B cell (primary cell): ENCODE measurements around the gene DNAJC25. TPM values are rescaled to one million over a fixed set of nuclear protein-coding genes. Genes with fewer than 3 reads are reported as not detected.

Source experiments
- ATAC-seq: fragments of 200-7000 bp; cut with Tn5 transposase; one replicate; pipeline ENCODE4 v1.10.0; 2021; ENCODE audit warnings: low read depth, mild to moderate bottlenecking, moderate number of reproducible peaks, moderate library complexity
- CTCF ChIA-PET: fragments of 350-600 bp; sonication (Branson Sonifier 250); formaldehyde crosslinking; loops from one replicate; lab custom pipeline; 2021; ENCODE audit warnings: antibody characterized with exemption, inconsistent platforms; lab: Charles Lee
- POLR2A ChIA-PET: fragments of 350-600 bp; sonication (Branson Sonifier 250); formaldehyde crosslinking; loops from one replicate; lab custom pipeline; 2021; ENCODE audit warnings: antibody characterized with exemption; lab: Charles Lee
- DNase-seq: peaks from one replicate; pipeline ENCODE4 v3.0.0; 2013
- H2AFZ ChIP-seq: 2 replicates; pipeline ENCODE4 v1.6.1; 2012; ENCODE audit warnings: mild to moderate bottlenecking, low read depth, low read length; ENCODE audit not compliant: insufficient read depth, poor library complexity, severe bottlenecking
- H3K27ac ChIP-seq, 2 donors: 1 replicate in 1 of 2; 2 replicates in 1 of 2; pipeline ENCODE4 v1.5.1; 2012 to 2013; ENCODE audit warnings: low read length in 2 of 2, mild to moderate bottlenecking in 2 of 2, moderate library complexity in 1 of 2
- H3K27me3 ChIP-seq, 4 experiments: fragments of 200-600 bp in 1 of 4; sonication (generic) in 1 of 4; replicated peaks in 1 of 4; 1 replicate in 2 of 4; 2 replicates in 2 of 4; pipeline versions ENCODE4 v1.6.1 to v1.7.0; 2013 to 2016; ENCODE audit warnings: low read length in 3 of 4, mild to moderate bottlenecking in 2 of 4, mixed read lengths in 1 of 4, moderate library complexity in 1 of 4; ENCODE audit not compliant: insufficient read depth in 4 of 4, control insufficient read depth in 3 of 4; ENCODE audit errors: control extremely low read depth in 1 of 4
- H3K36me3 ChIP-seq, 2 experiments: replicated peaks in 1 of 2; 1 replicate in 1 of 2; 2 replicates in 1 of 2; pipeline versions ENCODE4 v1.6.1 to v1.7.1; 2013; ENCODE audit warnings: low read length in 1 of 2; ENCODE audit not compliant: insufficient read depth in 2 of 2, control insufficient read depth in 1 of 2; ENCODE audit errors: control extremely low read depth in 1 of 2, extremely low read depth in 1 of 2
- H3K4me1 ChIP-seq, 2 donors: fragments of 200-600 bp in 1 of 2; sonication (generic) in 1 of 2; 1 replicate in 1 of 2; 2 replicates in 1 of 2; pipeline versions ENCODE4 v1.5.1 to v1.6.1; 2013 to 2017; ENCODE audit warnings: low read length in 2 of 2; ENCODE audit not compliant: control insufficient read depth in 2 of 2, insufficient read depth in 2 of 2
- H3K4me2 ChIP-seq: replicated peaks from 2 replicates; pipeline ENCODE3; 2012; ENCODE audit warnings: mild to moderate bottlenecking, low read depth, low read length; ENCODE audit not compliant: poor library complexity, severe bottlenecking
- H3K4me3 ChIP-seq, 5 experiments: fragments of 200-600 bp in 1 of 5; sonication (generic) in 1 of 5; 1 replicate in 3 of 5; 2 replicates in 2 of 5; pipeline versions ENCODE4 v1.5.1 to v1.7.0; 2011 to 2016; ENCODE audit warnings: low read length in 4 of 5, mild to moderate bottlenecking in 4 of 5, low read depth in 2 of 5, control low read depth in 1 of 5, moderate library complexity in 1 of 5; ENCODE audit not compliant: insufficient read depth in 1 of 5; ENCODE audit errors: control extremely low read depth in 1 of 5, extremely low read depth in 1 of 5
- H3K79me2 ChIP-seq: fragments of 200-600 bp; sonication (generic); one replicate; pipeline ENCODE4 v1.6.0; 2016; ENCODE audit warnings: low read length; ENCODE audit not compliant: control insufficient read depth, insufficient read depth
- H3K9ac ChIP-seq: fragments of 200-600 bp; sonication (generic); 2 replicates; pipeline ENCODE4 v1.6.1; 2017; ENCODE audit warnings: mild to moderate bottlenecking, low read length, moderate library complexity
- H3K9me3 ChIP-seq, 3 donors: one replicate each; pipeline versions ENCODE4 v1.6.1 to v1.7.1; 2013; ENCODE audit warnings: low read length in 2 of 3; ENCODE audit not compliant: control insufficient read depth in 2 of 3, insufficient read depth in 1 of 3; ENCODE audit errors: control extremely low read depth in 1 of 3
- H4K20me1 ChIP-seq: 2 replicates; pipeline ENCODE4 v1.6.0; 2012; ENCODE audit warnings: mild to moderate bottlenecking, low read length; ENCODE audit not compliant: insufficient read depth, control insufficient read depth, poor library complexity, severe bottlenecking
- H3K27ac Mint-ChIP-seq: one replicate; pipeline ENCODE4 v1.8.0; 2021; ENCODE audit warnings: mixed read lengths
- H3K27me3 Mint-ChIP-seq: one replicate; pipeline ENCODE4 v1.8.0; 2021; ENCODE audit warnings: mixed read lengths
- H3K4me1 Mint-ChIP-seq: one replicate; pipeline ENCODE4 v1.8.0; 2021; ENCODE audit warnings: mixed read lengths
- H3K4me3 Mint-ChIP-seq: one replicate; pipeline ENCODE4 v1.8.0; 2021; ENCODE audit warnings: mixed read lengths
- H3K9me3 Mint-ChIP-seq: one replicate; pipeline ENCODE4 v1.8.0; 2022; ENCODE audit warnings: mixed read lengths; ENCODE audit not compliant: insufficient read depth
- CTCF ChIP-seq: fragments of 200-600 bp; IDR thresholded peaks from one replicate; pipeline ENCODE4 v1.8.0; 2022; ENCODE audit warnings: antibody characterized with exemption, mild to moderate bottlenecking
- EZH2 ChIP-seq: IDR thresholded peaks from 2 replicates; pipeline ENCODE4 v1.6.1; 2012; ENCODE audit warnings: borderline replicate concordance, low read depth, mild to moderate bottlenecking, moderate library complexity, low read length; ENCODE audit not compliant: insufficient read depth, poor library complexity, severe bottlenecking
- WGBS: methylation state at CpG from one replicate; pipeline ENCODE4 v1.1.5; 2013; ENCODE audit warnings: missing lambda C conversion rate; ENCODE audit not compliant: insufficient coverage; 5-methylcytosine and 5-hydroxymethylcytosine counted together
- intact Hi-C: fragments of 100-400 bp; cut with micrococcal nuclease; formaldehyde crosslinking; loops from one replicate; pipeline ENCODE4 v1.10.0; 2022
- polyA plus RNA-seq: library from polyadenylated mRNA; depleted of rRNA; stranded (reverse); fragments of >200 nt; gene quantifications from 2 replicates; pipeline ENCODE4 v1.2.3, GENCODE V29; 2012
- total RNA-seq, 2 donors: library from RNA; stranded (reverse); fragments of 120-200 nt in 1 of 2; gene quantifications; 1 replicate in 1 of 2; 2 replicates in 1 of 2; pipeline versions ENCODE4 v1.2.3 to v1.2.4, GENCODE V29; 2013 to 2022

The DNAJC25 gene
- total and polyA plus RNA-seq, 2 donors (not counting 1 experiment from before 2014, with no cell fraction given): 3.1 to 4.1 TPM

- intact Hi-C loops: no loop called here
- Histone ChIP-seq H2AFZ (no peak overlapping the region), H3K27ac (no peak overlapping the region), H3K4me3 (no peak overlapping the region), H3K79me2 (peaks cover 5% of the 10 kb centered on the region), H4K20me1 (no peaks in the 10 kb centered on the region), H3K9ac (no peak overlapping the region), H3K4me1 (no peaks in the 10 kb centered on the region), H3K36me3 (peaks cover 8 to 10% of the 10 kb centered on the region in 2 experiments), H3K4me2 (no peak overlapping the region), H3K9me3 (no peaks in the 10 kb centered on the region), H3K27me3 (no peaks in the 10 kb centered on the region)
- H3K27me3 Mint-ChIP-seq: no peaks in the 10 kb centered on the region
- no peak for DNase-seq
- ChIA-PET CTCF (no interaction called here), POLR2A (no interaction called here)
- no peaks in the 10 kb centered on the region for H3K4me1 Mint-ChIP-seq
- no peaks in the 10 kb centered on the region for H3K9me3 Mint-ChIP-seq
- no peak for TF ChIP-seq EZH2
- no peak for TF ChIP-seq CTCF
- WGBS: no CpG with 5 or more reads among the region's 2 CpGs
- no peak overlapping the region for H3K27ac Mint-ChIP-seq
- no peak for ATAC-seq
- no peak overlapping the region for H3K4me3 Mint-ChIP-seq
Observed at GRCh38 chr9:111646417-111646816, 15.3 kb downstream of the DNAJC25 start.

- no peak for DNase-seq
- H3K4me3 ChIP-seq: no peak overlapping the region
- peaks cover 8 to 10% of the 10 kb centered on the region in 2 experiments for H3K36me3 ChIP-seq
- no peak overlapping the region for H3K4me2 ChIP-seq
- H3K27me3 Mint-ChIP-seq: no peaks in the 10 kb centered on the region
- no peaks in the 10 kb centered on the region for H3K9me3 Mint-ChIP-seq
- H3K9me3 ChIP-seq: no peaks in the 10 kb centered on the region
- intact Hi-C loops: no loop called here
- no peak overlapping the region for H3K27ac ChIP-seq
- ChIA-PET POLR2A (no interaction called here), CTCF (no interaction called here)
- H3K27ac Mint-ChIP-seq: no peak overlapping the region
- no peak overlapping the region for H3K9ac ChIP-seq
- H3K4me3 Mint-ChIP-seq: no peak overlapping the region
- peaks cover 5% of the 10 kb centered on the region for H3K79me2 ChIP-seq
- no peaks in the 10 kb centered on the region for H3K4me1 ChIP-seq
- TF ChIP-seq EZH2 (no peak), CTCF (no peak)
- ATAC-seq: no peak
- no peaks in the 10 kb centered on the region for H3K4me1 Mint-ChIP-seq
- H3K27me3 ChIP-seq: no peaks in the 10 kb centered on the region
- WGBS: 75% methylated on average over 2 of the region's 4 CpGs
- H2AFZ ChIP-seq: no peak overlapping the region
- no peaks in the 10 kb centered on the region for H4K20me1 ChIP-seq
Observed at GRCh38 chr9:111648066-111648465, 16.9 kb downstream of the DNAJC25 start.
